Measurements from ENCODE around the gene RSPH3. TPM values are rescaled to one million over a fixed set of nuclear protein-coding genes. Genes with fewer than 3 reads are reported as not detected.

RSPH3 gene
- total RNA-seq, 2 experiments from 2014 or later = 0.59 to 1.1 TPM

GRCh38 chr6:159004592-159004991 is 4.6 kb upstream of the RSPH3 start:
- ChIA-PET POLR2A (no interaction called here), CTCF (interaction anchor here (1.0 to 2.4 kb wide), 2 partner anchors 99 to 130 kb away, joined by 3 to 9 read pairs; no protein-coding TSS in a partner anchor)
- Histone ChIP-seq H3K4me1 (ENCODE audit: insufficient read depth, low read length) (peaks cover 11% of the 10 kb centered on the region), H3K27ac (ENCODE audit: low read depth in 1 of 2, low read length in 2 of 2) (no peak overlapping the region), H3K9me3 (ENCODE audit: control insufficient read depth in 1 of 2, insufficient read depth in 1 of 2, low read length in 2 of 2) (no peaks in the 10 kb centered on the region), H3K4me3 (ENCODE audit: low read length) (no peak overlapping the region), H3K27me3 (ENCODE audit: control insufficient read depth in 1 of 2, insufficient read depth in 2 of 2, low read length in 2 of 2) (no peaks in the 10 kb centered on the region), H3K36me3 (ENCODE audit: insufficient read depth, low read length) (no peaks in the 10 kb centered on the region)
- intact Hi-C loops (cut with DNase I, micrococcal nuclease) = no loop called here
- H3K36me3 Mint-ChIP-seq (ENCODE audit: low read depth) = peaks cover 4% of the 10 kb centered on the region
- no peak for ATAC-seq (ENCODE audit: poor library complexity)
- peaks cover 26% of the 10 kb centered on the region for H3K4me1 Mint-ChIP-seq (ENCODE audit: low read depth)
- no peaks in the 10 kb centered on the region for H3K9me3 Mint-ChIP-seq
- H3K4me3 Mint-ChIP-seq = no peak overlapping the region
- no peak for DNase-seq
- H3K27ac Mint-ChIP-seq = no peak overlapping the region
- TF ChIP-seq CTCF (IDR thresholded peaks at IDR 0.05) = no peak
- no peaks in the 10 kb centered on the region for H3K27me3 Mint-ChIP-seq

GRCh38 chr6:159002432-159003155 is 2.6 kb upstream of the RSPH3 start:
- ChIA-PET CTCF (interaction anchor here (0.7 to 2.4 kb wide), 2 partner anchors 101 to 132 kb away, joined by 4 to 9 read pairs; no protein-coding TSS in a partner anchor), POLR2A (interaction anchor here (1.3 kb wide), 1 partner anchor 37 kb away, joined by 3 read pairs; no protein-coding TSS in a partner anchor)
- no peaks in the 10 kb centered on the region for H3K9me3 ChIP-seq (ENCODE audit: control insufficient read depth in 1 of 2, insufficient read depth in 1 of 2, low read length in 2 of 2)
- no peaks in the 10 kb centered on the region for H3K36me3 ChIP-seq (ENCODE audit: insufficient read depth, low read length)
- ATAC-seq (ENCODE audit: poor library complexity) (no peak), DNase-seq (no peak)
- peaks cover 9% of the 10 kb centered on the region for H3K4me1 ChIP-seq (ENCODE audit: insufficient read depth, low read length)
- no peak overlapping the region for H3K27ac Mint-ChIP-seq
- peaks cover 23% of the 10 kb centered on the region for H3K4me1 Mint-ChIP-seq (ENCODE audit: low read depth)
- H3K4me3 Mint-ChIP-seq = peak overlapping the region; percentile 2
- TF ChIP-seq CTCF (IDR thresholded peaks at IDR 0.05) = no peak
- H3K27me3 ChIP-seq (ENCODE audit: control insufficient read depth in 1 of 2, insufficient read depth in 2 of 2, low read length in 2 of 2) = no peaks in the 10 kb centered on the region
- H3K36me3 Mint-ChIP-seq (ENCODE audit: low read depth) = peaks cover 12% of the 10 kb centered on the region
- no peak overlapping the region for H3K4me3 ChIP-seq (ENCODE audit: low read length)
- H3K9me3 Mint-ChIP-seq = no peaks in the 10 kb centered on the region
- intact Hi-C loops (cut with DNase I, micrococcal nuclease) = no loop called here
- no peaks in the 10 kb centered on the region for H3K27me3 Mint-ChIP-seq
- no peak overlapping the region for H3K27ac ChIP-seq (ENCODE audit: low read depth in 1 of 2, low read length in 2 of 2)

- H3K27me3 Mint-ChIP-seq = no peaks in the 10 kb centered on the region
- ATAC-seq (ENCODE audit: poor library complexity) (peak; percentile 26), DNase-seq (no peak)
- Histone ChIP-seq H3K27me3 (ENCODE audit: control insufficient read depth in 1 of 2, insufficient read depth in 2 of 2, low read length in 2 of 2) (no peaks in the 10 kb centered on the region), H3K36me3 (ENCODE audit: insufficient read depth, low read length) (no peaks in the 10 kb centered on the region), H3K4me3 (ENCODE audit: low read length) (peak overlapping the region; percentile 94), H3K27ac (ENCODE audit: low read depth in 1 of 2, low read length in 2 of 2) (peak overlapping the region; percentile 50 to 55), H3K9me3 (ENCODE audit: control insufficient read depth in 1 of 2, insufficient read depth in 1 of 2, low read length in 2 of 2) (no peaks in the 10 kb centered on the region), H3K4me1 (ENCODE audit: insufficient read depth, low read length) (peaks cover 9% of the 10 kb centered on the region)
- no peaks in the 10 kb centered on the region for H3K9me3 Mint-ChIP-seq
- peak overlapping the region; percentile 97 for H3K4me3 Mint-ChIP-seq
- intact Hi-C loops (cut with DNase I, micrococcal nuclease) = loop anchor here in 1 of 2 experiments (10.0 kb wide), 1 partner anchor 764 kb away; no protein-coding TSS in a partner anchor
- H3K36me3 Mint-ChIP-seq (ENCODE audit: low read depth) = peaks cover 12% of the 10 kb centered on the region
- ChIA-PET POLR2A (interaction anchor here (1.0 to 2.1 kb wide), 6 partner anchors 9 to 130 kb away, joined by 3 to 9 read pairs (median 5); no protein-coding TSS in a partner anchor), CTCF (interaction anchor here (0.9 to 2.0 kb wide), 6 partner anchors 9 to 785 kb away, joined by 3 to 12 read pairs (median 4); no protein-coding TSS in a partner anchor)
- H3K27ac Mint-ChIP-seq = peak overlapping the region; percentile 80
- TF ChIP-seq CTCF (IDR thresholded peaks at IDR 0.05) = no peak
- peaks cover 23% of the 10 kb centered on the region for H3K4me1 Mint-ChIP-seq (ENCODE audit: low read depth)
These were observed 792 bp downstream of the RSPH3 start for GRCh38 chr6:158999154-158999665.
